Endothelial cell of umbilical vein (primary cell): Measurements from ENCODE around the gene ZNF568. TPM values are rescaled to one million over a fixed set of nuclear protein-coding genes. Genes with fewer than 3 reads are reported as not detected.
A peak's percentile ranks its signal among the peaks of the same experiment; 100 is the strongest.

Experiments
- BruUV-seq: library from RNA; stranded (reverse); fragments of 400-500 nt; replicated peaks from 2 replicates; lab custom pipeline; 2021; lab: Mats Ljungman, UMichigan
- CTCF ChIA-PET: fragments of 300-600, 350-600 bp; sonication (Branson Sonifier 250); formaldehyde crosslinking; loops from one replicate; lab custom pipeline; 2021; ENCODE audit warnings: antibody characterized with exemption, inconsistent platforms; lab: Charles Lee
- POLR2A ChIA-PET: fragments of 300-600, 350-600 bp; sonication (Branson Sonifier 250); formaldehyde crosslinking; loops from one replicate; lab custom pipeline; 2021; ENCODE audit warnings: antibody characterized with exemption, inconsistent platforms; lab: Charles Lee
- DNase-seq: peaks from one replicate; pipeline ENCODE4 v3.0.0-alpha.2; 2011; ENCODE audit warnings: low read depth, low spot score
- FAIRE-seq: peaks from 2 replicates; lab custom pipeline; 2011; peaks lifted over from hg19 to GRCh38; lab: Jason Lieb, UNC
- H2AFZ ChIP-seq: 2 replicates; pipeline ENCODE4 v1.6.0; 2012; ENCODE audit warnings: low read depth, low read length, control low read depth, inconsistent platforms
- H3K27ac ChIP-seq: 2 replicates; pipeline ENCODE4 v1.5.1; 2011; ENCODE audit warnings: low read depth, mild to moderate bottlenecking, control low read depth, low read length, moderate library complexity; ENCODE audit not compliant: insufficient read depth
- H3K27me3 ChIP-seq, 2 experiments: 2 replicates each; pipeline versions ENCODE4 v1.6.0 to v1.6.1; 2011; ENCODE audit warnings: low read length in 2 of 2, mixed read lengths in 1 of 2; ENCODE audit not compliant: control insufficient read depth in 2 of 2, insufficient read depth in 2 of 2
- H3K36me3 ChIP-seq, 2 experiments: 2 replicates in 1 of 2; 3 replicates in 1 of 2; pipeline ENCODE4 v1.5.1; 2011; ENCODE audit warnings: low read length in 2 of 2, mild to moderate bottlenecking in 1 of 2, moderate library complexity in 1 of 2; ENCODE audit not compliant: control insufficient read depth in 2 of 2, insufficient read depth in 2 of 2; ENCODE audit errors: extremely low read depth in 1 of 2
- H3K4me1 ChIP-seq: 3 replicates; pipeline ENCODE4 v1.5.1; 2011; ENCODE audit warnings: mild to moderate bottlenecking, low read length; ENCODE audit not compliant: control insufficient read depth, insufficient read depth; ENCODE audit errors: extremely low read depth
- H3K4me2 ChIP-seq: 2 replicates; pipeline ENCODE4 v1.6.1; 2011; ENCODE audit warnings: low read length, control low read depth, mixed read lengths; ENCODE audit not compliant: insufficient read depth
- H3K4me3 ChIP-seq, 3 experiments: fragments of 200-600 bp in 1 of 3; sonication (generic), shearing (Covaris generic) in 1 of 3; replicated peaks in 1 of 3; 2 replicates each; pipeline ENCODE4 v1.5.1; 2011 to 2016; ENCODE audit warnings: control low read depth in 3 of 3, low read length in 3 of 3, mild to moderate bottlenecking in 2 of 3, inconsistent platforms in 1 of 3, low read depth in 1 of 3, moderate library complexity in 1 of 3; ENCODE audit not compliant: insufficient read depth in 1 of 3
- H3K79me2 ChIP-seq: 2 replicates; pipeline ENCODE4 v1.6.0; 2012; ENCODE audit warnings: low read length, inconsistent platforms; ENCODE audit not compliant: control insufficient read depth, insufficient read depth
- H3K9ac ChIP-seq: replicated peaks from 2 replicates; pipeline ENCODE3; 2011; ENCODE audit warnings: low read length, control low read depth; ENCODE audit not compliant: insufficient read depth; ENCODE audit errors: extremely low read depth
- H3K9me1 ChIP-seq: replicated peaks from 3 replicates; pipeline ENCODE4 v1.6.0; 2011; ENCODE audit warnings: mild to moderate bottlenecking, low read length; ENCODE audit not compliant: control insufficient read depth, insufficient read depth; ENCODE audit errors: extremely low read depth
- H3K9me3 ChIP-seq: replicated peaks from 2 replicates; pipeline ENCODE4 v1.5.1; 2012; ENCODE audit warnings: low read length, inconsistent platforms; ENCODE audit not compliant: control insufficient read depth, insufficient read depth
- H4K20me1 ChIP-seq: replicated peaks from 2 replicates; pipeline ENCODE3; 2011; ENCODE audit warnings: mild to moderate bottlenecking, low read length; ENCODE audit not compliant: control insufficient read depth, insufficient read depth; ENCODE audit errors: extremely low read depth
- GATA2 ChIP-seq: IDR thresholded peaks from 2 replicates; pipeline ENCODE4 v1.7.0; 2011; ENCODE audit warnings: low read depth, mild to moderate bottlenecking, moderate library complexity, mixed read lengths, low read length; ENCODE audit not compliant: insufficient read length, insufficient read depth
- JUN ChIP-seq: IDR thresholded peaks from 2 replicates; pipeline ENCODE4 v1.6.1; 2011; ENCODE audit warnings: borderline replicate concordance, low read depth; ENCODE audit not compliant: insufficient read length, insufficient read depth
- MYC ChIP-seq: IDR thresholded peaks from one replicate; pipeline ENCODE4 v1.6.1; 2011; ENCODE audit warnings: mild to moderate bottlenecking, low read depth, low read length
- POLR2A ChIP-seq: IDR thresholded peaks from 2 replicates; pipeline ENCODE4 v1.6.1; 2012; ENCODE audit warnings: low read depth, mild to moderate bottlenecking, control low read depth, low read length
- dilution Hi-C: fragments of 300-500 bp; cut with MboI; formaldehyde crosslinking; loops from one replicate; pipeline ENCODE4 v1.15.0; 2019; ENCODE audit warnings: low sequenced_read_pairs; ENCODE audit not compliant: extremely low pct_ligation_motif_present
- intact Hi-C: fragments of 100-400 bp; cut with micrococcal nuclease; formaldehyde crosslinking; loops from one replicate; pipeline ENCODE4 v1.10.0; 2022
- polyA plus RNA-seq, 4 experiments: library from polyadenylated mRNA; depleted of rRNA in 3 of 4; stranded (reverse) in 3 of 4; unstranded in 1 of 4; fragments of >200 nt; gene quantifications; 2 replicates each; pipeline versions ENCODE4 v1.2.1 to v1.2.3, GENCODE V29; 2011 to 2012; ENCODE audit warnings: missing spikeins in 1 of 4
- total RNA-seq: library from RNA; stranded (reverse); gene quantifications from 2 replicates; pipeline ENCODE4 v1.2.3, GENCODE V29; 2021
- TF ChIP-seq, protein P1 (sequence below), 2 donors: IDR thresholded peaks; 1 replicate in 1 of 2; 2 replicates in 1 of 2; pipeline ENCODE4 v1.5.1; 2011; ENCODE audit warnings: low read length in 2 of 2, mild to moderate bottlenecking in 2 of 2, moderate library complexity in 2 of 2, control low read depth in 1 of 2, inconsistent platforms in 1 of 2, low read depth in 1 of 2; ENCODE audit not compliant: insufficient read depth in 1 of 2; ENCODE audit errors: extremely low read depth in 1 of 2
- TF ChIP-seq, protein P2 (sequence below): IDR thresholded peaks from 2 replicates; pipeline ENCODE4 v1.6.1; 2011; ENCODE audit not compliant: insufficient read depth, insufficient read length

ZNF568 gene
- total and polyA plus RNA-seq, 2 donors (not counting 3 experiments of a cell fraction or from before 2014, with no cell fraction given): 3.1 to 6.4 TPM

GRCh38 chr19:36973021-36973843 lies 57.1 kb downstream of the ZNF568 start:
- POLR2A ChIA-PET: no interaction called here
- intact Hi-C loops: no loop called here
- Histone ChIP-seq H3K9me3 (no peaks in the 10 kb centered on the region), H4K20me1 (no peaks in the 10 kb centered on the region), H3K79me2 (no peaks in the 10 kb centered on the region), H3K4me1 (no peaks in the 10 kb centered on the region), H3K36me3 (no peaks in the 10 kb centered on the region), H3K27ac (no peak overlapping the region), H2AFZ (peak overlapping the region; percentile 83), H3K9me1 (no peaks in the 10 kb centered on the region), H3K27me3 (no peaks in the 10 kb centered on the region), H3K4me3 (peak overlapping the region in 2 of 3 experiments; percentile 45 to 47), H3K9ac (no peak overlapping the region), H3K4me2 (peak overlapping the region; percentile 28)
- TF ChIP-seq, protein P1, sequence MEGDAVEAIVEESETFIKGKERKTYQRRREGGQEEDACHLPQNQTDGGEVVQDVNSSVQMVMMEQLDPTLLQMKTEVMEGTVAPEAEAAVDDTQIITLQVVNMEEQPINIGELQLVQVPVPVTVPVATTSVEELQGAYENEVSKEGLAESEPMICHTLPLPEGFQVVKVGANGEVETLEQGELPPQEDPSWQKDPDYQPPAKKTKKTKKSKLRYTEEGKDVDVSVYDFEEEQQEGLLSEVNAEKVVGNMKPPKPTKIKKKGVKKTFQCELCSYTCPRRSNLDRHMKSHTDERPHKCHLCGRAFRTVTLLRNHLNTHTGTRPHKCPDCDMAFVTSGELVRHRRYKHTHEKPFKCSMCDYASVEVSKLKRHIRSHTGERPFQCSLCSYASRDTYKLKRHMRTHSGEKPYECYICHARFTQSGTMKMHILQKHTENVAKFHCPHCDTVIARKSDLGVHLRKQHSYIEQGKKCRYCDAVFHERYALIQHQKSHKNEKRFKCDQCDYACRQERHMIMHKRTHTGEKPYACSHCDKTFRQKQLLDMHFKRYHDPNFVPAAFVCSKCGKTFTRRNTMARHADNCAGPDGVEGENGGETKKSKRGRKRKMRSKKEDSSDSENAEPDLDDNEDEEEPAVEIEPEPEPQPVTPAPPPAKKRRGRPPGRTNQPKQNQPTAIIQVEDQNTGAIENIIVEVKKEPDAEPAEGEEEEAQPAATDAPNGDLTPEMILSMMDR (IDR thresholded peaks at IDR 0.05; ENCODE audit: extremely low read depth in 1 of 2, insufficient read depth in 1 of 2, low read depth in 1 of 2, low read length in 2 of 2): peak; percentile 58 to 87
- TF ChIP-seq POLR2A (no peak), MYC (no peak)
- DNase-seq (peak; percentile 62), FAIRE-seq (peak; percentile 59)
- dilution Hi-C loops: no loop called here
- BruUV-seq: no TSS peak
- CTCF ChIA-PET: no interaction called here

DNA sequence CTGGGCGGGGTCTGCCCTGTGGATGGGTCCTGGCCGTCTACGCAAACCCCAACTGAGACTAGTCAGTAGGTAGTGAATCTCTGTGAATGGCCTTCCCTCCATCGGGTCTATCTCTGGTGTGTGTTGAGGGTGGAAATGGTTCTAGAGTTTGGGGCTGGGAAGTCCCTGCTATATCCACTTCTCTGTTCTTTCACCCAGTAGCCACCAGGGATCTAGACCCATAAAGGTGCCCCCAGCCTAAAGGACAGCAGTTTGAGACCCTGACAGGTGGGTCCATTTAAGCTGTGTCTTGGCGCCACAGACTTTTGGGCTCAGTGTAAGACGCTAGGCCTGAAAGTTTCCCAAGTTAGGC lies 57.7 kb downstream of the ZNF568 start:
- H3K4me1 ChIP-seq: no peaks in the 10 kb centered on the region
- DNase-seq (no peak), FAIRE-seq (no peak)
- dilution Hi-C loops: no loop called here
- H3K36me3 ChIP-seq: no peaks in the 10 kb centered on the region
- H3K4me3 ChIP-seq: peak overlapping the region in 2 of 3 experiments; percentile 10 to 47
- BruUV-seq: no TSS peak
- no peaks in the 10 kb centered on the region for H3K9me1 ChIP-seq
- H3K4me2 ChIP-seq: no peak overlapping the region
- intact Hi-C loops: no loop called here
- POLR2A ChIA-PET: no interaction called here
- no peak overlapping the region for H3K27ac ChIP-seq
- H3K9ac ChIP-seq: no peak overlapping the region
- H4K20me1 ChIP-seq: no peaks in the 10 kb centered on the region
- no peaks in the 10 kb centered on the region for H3K79me2 ChIP-seq
- no peak for TF ChIP-seq GATA2
- TF ChIP-seq JUN: no peak
- no peak for TF ChIP-seq MYC
- TF ChIP-seq, protein P2, sequence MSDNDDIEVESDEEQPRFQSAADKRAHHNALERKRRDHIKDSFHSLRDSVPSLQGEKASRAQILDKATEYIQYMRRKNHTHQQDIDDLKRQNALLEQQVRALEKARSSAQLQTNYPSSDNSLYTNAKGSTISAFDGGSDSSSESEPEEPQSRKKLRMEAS: no peak
- TF ChIP-seq POLR2A: no peak
- TF ChIP-seq, protein P1 (IDR thresholded peaks at IDR 0.05; ENCODE audit: extremely low read depth in 1 of 2, insufficient read depth in 1 of 2, low read depth in 1 of 2, low read length in 2 of 2): no peak
- H2AFZ ChIP-seq: peak overlapping the region; percentile 83
- no peaks in the 10 kb centered on the region for H3K9me3 ChIP-seq
- CTCF ChIA-PET: no interaction called here
- H3K27me3 ChIP-seq: no peaks in the 10 kb centered on the region
